ENCODE results near the gene GSTA1.
"Not testable (repeated sequence)": the region's sequence is repeated elsewhere in the genome, so short reads cannot be mapped to it uniquely, and the experiment has no call there.

DNA sequence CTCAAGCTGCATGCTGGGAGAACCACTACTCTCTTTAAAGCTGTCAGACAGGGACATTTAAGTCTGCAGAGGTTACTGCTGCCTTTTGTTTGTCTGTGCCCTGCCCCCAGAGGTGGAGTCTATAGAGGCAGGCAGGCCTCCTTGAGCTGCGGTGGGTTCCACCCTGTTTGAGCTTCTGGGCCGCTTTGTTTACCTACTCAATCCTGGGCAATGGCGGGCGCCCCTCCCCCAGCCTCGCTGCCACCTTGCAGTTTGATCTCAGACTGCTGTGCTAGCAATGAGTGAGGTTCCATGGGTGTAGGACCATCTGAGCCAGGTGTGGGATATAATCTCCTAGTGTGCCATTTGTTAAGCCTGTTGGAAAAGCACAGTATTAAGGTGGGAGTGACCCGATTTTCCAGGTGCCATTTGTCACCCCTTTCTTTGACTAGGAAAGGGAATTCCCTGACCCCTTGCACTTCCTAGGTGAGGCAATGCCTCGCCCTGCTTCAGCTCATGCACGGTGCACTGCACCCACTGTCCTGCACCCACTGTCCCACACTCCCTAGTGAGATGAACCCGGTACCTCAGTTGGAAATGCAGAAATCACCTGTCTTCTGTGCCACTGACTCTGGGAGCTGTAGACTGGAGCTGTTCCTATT is 26.8 kb downstream of the GSTA1 start:
- not testable (repeated sequence) for TF ChIP-seq CTCF, POLR2A (IDR thresholded peaks at IDR 0.05)

Measured in testis (tissue), 2 donors.